ENCODE results near the gene ZMIZ1.

The ZMIZ1 gene

DNA sequence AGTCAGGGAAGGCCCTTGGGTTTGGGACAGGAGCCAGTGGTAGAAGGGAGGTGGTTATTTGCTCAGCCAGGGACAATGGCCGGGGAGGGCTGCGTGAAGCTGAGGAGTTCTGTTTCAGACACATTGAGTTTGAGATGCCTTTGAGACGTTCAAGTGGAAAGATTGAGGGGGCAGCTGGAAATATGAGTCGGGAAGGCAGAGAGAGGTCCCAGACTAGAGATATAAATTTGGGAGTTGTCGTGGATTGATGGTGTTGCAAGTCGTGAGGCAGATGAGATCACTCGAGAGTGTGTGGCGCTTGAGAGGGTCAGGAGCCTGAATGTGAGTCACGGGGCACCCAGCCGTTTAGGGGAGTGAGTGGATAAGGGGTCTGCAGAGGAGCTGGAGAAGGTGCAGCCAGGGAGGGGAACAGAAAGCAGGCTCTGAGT, 73.3 kb downstream of the ZMIZ1 start:
- DNase-seq: peak; percentile 33

DNA sequence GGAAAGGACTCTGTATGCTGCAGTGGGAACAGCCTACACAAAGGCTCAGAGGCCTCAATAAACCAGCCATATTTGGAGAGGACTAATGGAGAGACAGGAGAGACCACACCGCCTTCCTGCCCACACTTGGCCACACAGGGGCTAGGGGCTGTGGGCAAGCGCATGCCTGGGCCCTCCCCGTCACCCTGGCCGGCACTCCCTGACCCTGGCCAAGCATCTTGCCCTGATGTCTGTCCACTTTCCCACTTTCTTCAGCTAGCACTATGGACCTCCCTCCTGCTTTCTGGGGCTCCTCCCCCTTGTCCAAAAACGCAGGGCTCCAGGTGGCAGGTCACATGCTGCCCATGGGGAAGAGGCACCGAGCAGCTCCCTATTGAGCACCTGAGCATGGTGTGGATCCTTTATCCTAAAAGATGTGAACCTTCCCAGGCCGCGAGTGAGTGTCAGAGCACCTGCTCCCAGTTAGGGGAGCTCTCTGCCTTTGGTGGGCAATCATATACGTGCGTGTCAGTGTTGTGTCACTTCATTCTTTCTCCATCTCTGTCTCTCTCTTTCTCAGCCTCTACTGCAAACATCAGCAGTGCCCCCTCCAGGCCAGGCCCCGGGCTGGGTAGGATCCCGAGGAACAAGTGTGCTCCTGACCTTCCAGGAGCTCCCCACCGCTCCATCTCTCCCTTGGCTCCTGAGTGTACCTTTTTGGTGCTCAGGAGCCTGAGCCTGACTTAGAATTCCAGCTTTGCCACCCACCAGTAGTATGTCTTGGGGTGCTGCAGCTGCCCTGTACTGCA, 74.0 kb downstream of the ZMIZ1 start:
- no peak for DNase-seq

DNA sequence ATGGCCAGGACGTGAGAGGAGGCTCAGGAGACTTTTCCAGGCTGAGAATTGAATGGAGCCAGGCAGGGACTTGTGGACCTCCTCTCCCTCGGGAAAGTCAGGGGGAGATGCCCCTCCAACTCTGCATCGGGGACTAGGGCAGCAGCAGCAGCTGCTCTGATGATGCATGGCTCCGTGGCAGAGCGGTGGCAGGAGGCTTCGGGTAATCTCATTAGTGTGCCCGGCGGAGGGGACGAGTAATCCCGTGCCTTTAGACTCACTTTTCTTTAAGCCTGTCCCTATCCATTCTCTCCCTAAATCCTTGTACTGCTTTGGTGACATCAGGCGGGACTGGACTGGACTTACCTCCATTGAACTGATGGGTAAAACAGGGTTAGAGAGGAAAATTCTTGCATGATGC, 75.1 kb downstream of the ZMIZ1 start:
- DNase-seq: no peak

DNA sequence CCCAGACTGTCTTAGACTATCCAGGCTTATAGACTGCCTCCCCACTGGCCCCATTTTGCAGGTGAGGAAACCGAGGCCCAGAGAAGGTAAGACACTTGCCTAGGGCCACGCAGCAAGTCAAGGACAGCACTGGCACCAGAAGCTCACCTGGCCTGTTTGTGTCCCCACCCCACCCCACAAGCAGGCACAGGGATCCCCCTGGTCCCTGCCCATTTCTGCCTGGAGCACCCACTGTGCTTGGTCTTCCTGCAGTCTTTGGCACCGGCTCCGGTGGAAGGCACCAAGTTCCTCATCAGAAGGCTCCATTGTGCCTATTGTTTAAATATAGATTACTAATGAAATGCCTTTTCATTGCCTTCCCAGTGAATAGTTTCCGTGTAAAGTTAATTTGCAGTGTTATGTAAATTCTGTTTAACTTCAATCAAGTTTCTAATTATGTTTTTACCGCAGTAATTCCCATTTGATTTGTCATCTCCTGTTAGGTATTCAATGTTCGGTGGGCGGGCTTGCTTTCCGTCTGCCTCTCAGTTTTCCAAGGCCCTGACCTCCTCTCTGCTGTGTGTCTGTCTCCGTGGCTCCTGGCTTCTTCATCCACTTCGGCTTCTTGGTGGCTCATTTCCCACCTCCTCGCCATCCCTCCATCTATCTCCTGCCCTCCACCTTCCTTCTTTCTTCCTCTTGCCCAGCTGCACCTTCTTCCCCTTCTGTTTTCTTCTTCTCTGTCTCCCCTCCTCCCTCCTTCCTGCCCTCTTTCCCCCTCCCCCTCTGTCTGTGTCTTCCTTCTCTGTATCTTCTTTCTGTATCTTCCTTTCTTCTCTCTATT, 75.8 kb downstream of the ZMIZ1 start:
- no peak for DNase-seq

DNA sequence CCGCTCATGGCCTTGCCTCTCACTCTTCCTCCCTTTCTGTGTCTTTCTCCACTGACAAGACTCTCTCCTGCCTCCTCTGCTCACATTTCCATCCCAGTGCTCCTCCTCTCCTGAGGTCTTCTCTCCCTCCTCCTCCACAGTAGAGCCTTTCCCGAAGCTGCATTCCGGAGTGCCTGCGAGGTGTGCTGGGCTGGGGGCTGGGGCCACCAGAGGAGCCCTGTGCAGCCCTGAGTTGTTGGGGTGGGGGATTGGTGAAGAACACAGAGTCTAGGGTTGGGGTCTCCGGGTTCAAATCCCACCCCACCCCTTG, 76.4 kb downstream of the ZMIZ1 start:
- DNase-seq: no peak

DNA sequence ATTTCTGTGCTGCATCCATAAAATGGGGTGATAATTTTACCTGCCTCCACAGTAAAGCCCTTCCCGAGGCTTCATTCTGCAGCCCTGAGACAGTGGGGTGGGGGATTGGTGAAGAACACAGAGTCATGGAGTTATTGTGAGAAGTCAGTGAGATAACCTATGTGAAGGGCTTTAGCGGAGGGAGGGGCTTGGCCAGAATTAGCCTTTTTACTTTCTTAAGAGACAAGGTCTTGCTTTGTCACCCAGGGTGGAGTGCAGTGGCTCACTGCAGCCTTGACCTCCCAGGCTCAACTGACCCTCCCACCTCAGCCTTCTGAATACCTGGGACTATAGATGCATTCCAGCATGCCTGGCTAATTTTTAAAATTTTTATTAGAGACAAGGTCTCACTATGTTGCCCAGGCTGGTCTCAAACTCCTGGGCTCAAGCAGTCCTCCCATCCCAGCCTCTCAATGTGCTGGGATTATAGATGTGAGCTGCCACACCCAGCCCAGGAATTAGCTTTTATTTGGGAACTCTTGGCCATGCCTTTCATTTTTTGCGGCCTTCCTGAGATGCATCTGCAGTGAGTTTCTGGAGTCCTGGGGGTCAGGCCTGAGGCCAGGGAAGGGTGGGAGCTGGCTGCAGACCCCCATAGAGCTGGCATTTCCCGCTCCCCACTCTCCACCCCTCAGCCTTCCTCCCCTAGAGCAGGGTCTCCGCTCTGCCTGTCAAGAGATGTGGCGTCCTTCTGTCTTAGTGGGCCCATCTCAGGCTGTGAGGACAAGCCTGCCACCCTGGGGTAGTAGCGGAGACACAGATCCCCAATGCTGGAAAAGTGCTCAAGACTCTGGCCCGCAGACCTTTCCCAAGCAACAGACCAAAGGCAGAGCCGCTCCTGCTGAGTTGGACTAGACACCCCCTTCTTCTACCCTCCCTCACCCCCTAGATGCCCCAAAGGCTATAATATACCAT, 77.0 kb downstream of the ZMIZ1 start:
- no peak for DNase-seq

DNA sequence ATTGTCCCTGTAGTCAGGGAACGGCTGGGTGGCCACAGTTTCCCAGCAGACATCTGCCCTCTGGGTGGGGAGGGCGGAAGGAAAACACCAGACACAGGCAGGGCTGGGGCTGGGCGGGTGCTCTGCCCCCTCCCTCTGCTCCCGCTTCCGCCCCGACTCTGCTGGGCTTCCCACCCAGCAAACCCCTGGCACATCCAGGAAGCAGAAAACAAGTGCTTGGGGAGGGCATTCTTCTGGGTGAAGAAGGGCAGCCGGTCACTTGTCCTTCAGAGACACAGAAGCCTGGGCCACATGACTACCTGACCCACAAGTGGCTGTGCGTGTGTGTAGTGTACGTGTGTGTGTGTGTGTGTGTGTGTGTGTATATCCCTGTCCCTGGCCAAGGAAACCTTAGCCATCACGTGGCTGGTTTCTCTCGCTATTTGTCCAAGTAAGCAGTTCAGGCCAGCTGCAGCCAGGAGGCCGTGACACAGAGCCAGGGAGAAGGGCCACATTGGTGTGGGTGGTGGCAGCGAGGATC, 77.9 kb downstream of the ZMIZ1 start:
- peak; percentile 69 for DNase-seq

DNA sequence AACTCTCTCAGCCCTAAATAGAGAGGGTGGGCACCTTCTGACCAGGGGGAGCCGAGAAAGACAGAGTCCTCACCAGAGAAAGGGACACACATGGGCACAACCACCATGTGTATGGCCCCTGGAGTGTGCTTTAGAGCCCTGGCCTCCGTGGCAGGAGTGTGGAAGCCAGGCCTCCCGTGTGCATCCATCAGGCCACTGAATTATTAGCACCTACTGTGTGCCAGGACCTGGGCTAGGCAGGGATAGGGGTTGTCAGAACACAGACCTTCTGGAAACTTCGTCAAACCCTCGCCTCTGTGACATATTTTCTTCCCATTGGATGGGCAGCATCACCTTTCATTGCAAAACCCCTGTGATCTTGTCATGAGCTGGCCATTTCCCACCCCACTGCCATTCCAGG, 78.5 kb downstream of the ZMIZ1 start:
- DNase-seq: no peak

DNA sequence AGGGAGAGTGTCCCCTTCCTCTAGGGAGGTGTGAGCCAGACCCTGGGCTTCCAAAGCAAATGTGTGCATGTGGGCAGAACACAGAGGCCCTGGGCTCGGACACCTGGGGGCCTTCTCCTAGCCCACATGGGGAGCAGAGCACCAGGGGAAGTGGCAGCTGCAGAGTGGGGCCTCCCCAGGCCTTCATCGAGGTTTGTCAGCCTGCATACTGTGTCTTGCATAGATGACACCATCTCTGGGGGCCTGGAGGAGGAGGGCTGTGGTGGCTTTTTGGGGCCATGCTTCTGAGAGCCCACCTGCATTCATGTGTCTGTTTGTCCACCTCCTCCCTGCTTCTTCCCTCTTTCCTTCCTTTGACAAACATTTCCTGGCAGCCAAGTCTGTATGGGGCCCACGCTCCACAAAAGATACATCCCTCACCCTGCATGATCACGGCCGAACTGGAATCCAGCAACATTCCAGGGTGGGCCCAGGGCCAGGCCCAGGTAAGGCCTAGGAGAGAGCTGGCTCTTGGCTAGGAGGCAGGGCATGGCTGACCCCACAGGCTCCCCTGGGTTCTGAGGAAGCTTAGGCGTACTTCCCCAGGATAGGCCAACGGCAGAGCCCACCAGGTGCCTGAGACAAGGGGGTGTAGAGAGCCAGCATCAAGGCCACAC, 79.2 kb downstream of the ZMIZ1 start:
- no peak for DNase-seq

DNA sequence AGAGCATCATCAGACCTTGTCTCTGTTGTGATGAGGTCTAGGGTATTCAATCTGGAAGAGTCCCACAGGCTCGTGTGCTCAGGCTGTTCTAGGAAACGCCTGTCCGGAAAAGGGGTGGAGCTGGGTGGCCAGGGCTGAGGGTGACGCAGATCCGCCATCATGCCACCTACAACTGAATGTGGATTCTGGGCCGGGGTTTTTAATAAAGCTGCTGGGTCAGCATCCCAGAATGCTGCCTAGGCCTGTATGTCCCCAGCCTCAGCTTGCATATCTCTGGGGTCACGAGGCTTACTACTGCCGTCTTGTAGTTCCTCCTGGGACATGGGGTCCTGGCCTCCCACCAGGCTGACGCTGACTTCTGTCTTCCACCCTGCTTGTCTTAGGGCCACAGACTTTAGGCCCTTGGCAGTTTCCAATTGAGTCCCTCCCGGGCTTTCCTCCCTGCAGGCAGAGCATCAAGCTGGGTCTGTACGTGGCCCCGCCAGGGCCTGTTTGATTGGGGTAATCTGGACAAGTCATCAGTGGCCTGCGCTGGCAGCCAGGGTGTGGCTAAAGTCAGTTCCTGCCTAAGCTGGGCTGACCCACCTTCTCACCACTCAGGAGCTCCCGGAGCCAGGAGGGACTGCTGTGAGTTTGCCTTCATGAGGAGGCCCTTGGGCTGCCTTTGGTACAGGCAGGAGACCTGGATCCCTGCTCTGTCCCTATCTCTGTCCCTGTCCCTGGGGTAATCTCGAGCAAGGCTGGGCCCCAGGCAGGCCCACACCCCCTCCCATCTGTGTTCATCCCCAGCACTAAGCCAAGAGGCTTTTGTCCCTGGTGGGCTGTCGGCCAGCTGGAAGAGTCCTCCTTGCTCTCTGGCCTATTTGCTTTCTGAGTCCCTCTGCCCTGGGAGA, 79.9 kb downstream of the ZMIZ1 start:
- peak; percentile 32 for DNase-seq

DNA sequence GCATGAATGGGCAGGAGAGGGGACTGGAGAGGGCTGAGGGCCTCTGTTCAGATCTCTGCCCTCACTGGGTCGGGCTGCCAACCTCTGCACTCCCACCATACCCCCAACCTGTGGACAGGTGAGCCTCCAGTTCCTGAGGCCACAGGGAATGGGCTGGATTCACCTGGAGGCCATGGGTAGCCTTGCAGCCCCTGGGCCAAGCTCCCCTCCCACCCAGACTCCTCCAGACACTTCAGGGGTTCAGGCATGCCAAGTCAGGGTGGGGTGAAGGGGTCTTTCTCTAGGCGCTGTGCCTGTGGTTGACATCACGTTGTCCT, 80.5 kb downstream of the ZMIZ1 start:
- DNase-seq: no peak

DNA sequence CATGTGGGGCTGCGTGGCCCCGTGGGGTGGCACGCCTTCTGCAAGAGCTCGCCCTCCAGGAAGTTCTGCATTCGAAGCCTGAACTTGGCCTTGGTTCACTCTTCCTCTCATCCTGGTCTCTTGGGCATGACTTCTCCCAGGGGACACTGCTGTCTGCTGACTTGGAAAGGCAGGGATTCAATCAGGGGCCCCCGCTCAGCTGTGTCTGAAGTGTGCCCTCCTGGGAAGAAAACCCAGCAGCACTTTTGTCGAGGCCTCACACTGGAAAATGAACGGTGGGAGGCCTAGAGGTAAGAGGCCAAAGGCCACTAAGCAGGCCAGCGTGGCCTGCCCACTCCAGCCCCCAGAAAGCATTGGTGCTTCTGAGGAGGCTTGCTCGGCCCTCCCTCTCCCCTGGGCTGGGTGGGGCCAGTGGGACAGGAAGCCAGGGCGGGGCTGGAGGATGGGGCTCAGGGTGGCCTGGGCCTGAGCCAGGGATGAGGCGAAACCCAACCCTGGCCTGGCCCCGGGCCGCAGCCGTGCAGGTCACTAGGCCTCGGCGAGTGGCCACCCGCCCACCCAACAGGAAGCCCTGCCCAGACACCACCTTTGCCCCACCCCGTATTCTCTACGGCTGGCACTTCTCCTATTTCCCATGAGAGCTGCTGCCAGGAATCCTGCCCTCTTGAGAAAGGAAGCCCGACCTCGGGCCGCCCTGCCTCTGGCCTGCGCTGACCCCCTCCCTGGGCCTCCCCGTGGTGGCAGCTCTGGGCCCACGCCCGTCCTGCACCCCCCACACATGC, 81.1 kb downstream of the ZMIZ1 start:
- DNase-seq: peak; percentile 47

DNA sequence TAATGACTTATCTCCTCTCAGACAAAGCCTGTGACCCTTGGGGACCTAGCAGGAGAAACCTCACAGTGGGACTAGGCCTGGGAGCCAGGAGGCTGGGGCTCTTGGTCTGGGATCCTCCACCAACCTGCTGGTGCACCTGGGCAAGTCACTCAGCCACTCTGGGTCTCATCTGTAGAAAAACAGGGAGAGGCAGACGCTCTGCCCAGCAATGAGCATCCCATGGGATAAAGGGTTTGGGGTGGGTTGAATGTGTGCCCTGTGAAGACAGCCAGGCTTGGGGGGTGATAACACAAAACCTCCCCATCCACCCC, 81.6 kb downstream of the ZMIZ1 start:
- no peak for DNase-seq

DNA sequence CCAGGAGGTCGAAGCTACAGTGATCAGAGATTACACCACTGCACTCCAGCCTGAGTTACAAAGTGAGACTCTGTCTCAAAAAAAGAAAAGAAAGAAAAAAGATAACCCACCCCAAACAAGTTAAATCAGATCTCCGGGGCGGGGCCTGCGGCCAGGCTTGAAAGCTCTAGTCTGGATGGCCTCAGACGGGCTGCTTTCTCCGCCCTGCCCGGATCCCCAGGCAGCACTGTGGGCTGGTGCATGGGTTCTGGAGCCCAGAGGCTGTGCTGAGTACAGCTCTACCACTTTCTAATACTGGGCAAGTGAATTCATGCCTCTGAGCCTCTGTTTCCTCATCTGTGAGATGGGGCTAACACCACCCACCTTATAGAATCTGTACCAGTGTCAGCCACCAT, 83.7 kb downstream of the ZMIZ1 start:
- no peak for DNase-seq

DNA sequence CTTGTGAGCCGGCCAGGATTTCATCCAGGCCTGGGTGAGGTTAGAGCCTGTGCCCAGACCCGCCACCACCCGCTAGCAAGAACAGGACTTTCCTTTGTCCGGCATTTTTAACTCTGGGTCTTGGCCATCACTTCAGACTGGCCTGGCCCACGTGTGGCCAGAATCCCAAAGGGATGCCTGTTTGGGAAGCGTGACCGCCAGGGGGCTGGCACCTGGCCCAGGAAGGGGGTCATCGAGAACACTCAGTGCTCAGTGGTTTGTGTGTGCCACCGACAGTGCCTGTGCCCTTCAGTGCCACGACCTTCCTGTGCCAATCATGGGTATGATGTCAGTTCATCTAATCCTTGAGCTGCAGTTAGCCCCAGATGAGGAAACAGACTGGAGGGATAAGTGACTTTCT, 85.0 kb downstream of the ZMIZ1 start:
- no peak for DNase-seq

DNA sequence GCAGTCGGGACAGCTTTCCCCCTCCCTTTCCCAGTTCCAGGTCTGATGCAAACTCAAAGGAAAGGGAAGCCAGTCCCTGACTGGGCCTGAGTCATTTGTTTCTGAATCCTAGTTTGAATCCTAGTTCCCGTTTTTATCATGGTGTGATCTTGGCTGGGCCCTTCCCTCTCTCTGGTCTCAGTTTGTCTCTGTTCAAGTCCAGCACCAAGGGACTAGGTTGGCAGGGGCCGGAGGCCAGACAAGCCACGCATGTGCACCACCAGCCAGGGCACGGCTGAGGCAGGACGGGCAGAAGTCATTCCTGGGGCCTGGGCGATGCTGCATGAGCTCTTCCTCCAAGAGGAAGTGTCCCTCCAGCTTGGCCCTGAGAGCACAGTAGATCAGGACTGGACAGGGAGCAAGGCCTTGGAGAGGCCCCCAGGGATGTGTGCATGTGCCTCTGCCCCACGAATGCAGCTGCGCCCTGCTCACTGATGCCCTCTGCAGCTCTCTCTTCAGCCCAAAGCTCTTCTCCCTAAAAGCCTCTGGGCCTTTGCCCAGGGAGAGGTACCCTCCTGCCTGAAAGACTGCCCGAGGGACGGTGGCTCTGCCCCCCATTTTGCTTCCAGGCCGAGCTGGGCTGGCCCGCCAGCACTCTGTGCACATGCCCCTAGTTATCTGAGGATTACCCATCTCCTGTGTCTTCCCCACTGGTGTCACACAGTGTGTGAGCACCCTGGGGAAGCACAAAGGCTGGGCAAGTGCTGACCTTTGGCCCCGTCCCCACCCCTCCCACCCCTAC, 86.7 kb downstream of the ZMIZ1 start:
- no peak for DNase-seq

DNA sequence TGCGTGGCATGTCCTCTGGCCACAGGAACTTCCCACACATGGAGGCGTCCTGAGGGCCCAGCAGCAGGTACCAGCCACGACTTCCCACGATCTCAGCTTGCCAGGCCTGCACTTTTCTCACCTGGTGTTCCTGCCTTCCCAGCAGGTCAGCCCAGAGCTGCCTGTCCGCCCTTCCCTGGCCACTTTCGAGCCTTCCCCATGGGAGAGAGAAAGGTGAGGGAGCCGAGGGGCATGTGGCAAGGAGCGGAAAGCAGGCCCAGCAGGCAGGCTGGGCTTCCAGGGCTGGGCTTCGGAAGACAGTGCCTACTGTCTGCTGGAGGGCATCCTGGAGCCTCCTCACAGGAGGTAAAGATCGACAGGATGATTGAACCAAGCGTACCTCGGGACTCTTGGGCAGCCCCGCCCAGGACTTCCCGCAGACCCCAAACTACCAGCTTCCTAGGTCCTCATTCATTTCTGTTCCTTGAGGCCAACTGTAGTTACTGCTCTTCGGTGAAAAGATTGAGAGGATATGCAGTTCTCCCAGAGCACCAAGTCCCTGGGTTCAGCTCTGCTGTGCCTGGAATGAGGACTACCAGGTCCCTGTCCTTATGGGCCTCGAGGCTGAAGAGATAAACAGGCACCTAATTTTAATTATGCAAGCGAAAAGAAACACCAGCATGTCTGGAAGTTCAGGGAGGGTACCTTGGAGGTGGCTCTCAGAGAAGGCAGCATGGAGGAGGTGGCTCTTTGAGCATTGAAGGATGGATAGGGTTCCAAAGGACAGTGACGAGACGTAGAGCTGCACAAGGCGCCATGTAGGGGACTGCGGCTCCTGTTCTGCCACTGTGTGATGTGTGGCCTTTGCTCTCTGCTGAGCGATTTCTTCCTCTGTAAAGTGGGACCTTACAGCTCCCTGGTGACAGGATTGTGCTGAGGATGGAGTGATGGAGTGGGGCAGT, 87.8 kb downstream of the ZMIZ1 start:
- no peak for DNase-seq

DNA sequence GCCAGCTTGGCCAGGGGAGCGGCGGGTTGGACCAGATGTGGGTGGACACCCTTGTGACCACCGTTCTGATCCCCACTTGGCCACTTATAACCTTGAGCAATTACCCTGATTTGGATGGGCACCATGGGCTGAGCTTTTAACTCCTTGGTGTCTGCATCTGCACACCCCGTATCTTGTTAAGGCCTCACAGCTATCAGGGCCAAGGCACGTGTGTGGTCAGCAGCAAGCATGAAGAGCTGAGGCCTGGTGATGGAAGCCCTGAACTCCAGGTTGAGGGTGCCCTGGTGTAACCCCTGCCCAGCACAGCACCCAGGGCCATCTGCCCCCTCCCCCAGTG, 89.2 kb downstream of the ZMIZ1 start:
- no peak for DNase-seq

DNA sequence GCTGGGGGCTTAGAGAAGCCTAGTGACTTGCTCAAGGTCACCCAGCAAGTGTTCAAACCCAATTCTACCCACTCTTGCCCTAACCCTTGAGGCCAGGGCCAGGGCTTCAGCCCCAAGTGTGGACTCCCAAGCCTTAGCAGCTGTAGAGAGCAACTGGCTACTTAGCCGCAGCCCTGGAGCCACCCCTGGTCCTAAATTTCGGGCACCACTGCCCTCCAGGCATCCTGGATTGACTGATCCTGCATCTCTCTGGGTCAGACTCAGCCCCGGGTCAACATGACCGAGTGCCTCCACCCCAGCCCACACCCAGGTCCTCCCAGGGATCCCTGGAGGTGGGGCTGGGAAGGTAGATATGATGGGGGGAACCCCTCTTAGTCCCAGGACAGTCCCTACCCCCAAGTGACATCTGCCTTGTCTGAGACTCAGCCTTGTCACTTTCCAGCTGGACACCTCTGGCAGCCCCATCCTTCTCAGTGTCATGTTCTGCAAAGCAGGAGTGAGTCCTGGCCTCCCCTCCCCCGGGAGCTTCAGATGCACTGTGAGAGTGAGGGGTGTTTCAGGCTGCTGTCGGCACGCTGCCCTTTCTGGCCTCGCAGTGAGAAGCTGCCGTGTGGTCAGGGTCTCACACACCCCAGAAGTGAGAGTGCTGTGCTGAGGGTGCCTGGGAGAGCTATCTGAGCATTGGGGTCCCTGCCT, 89.8 kb downstream of the ZMIZ1 start:
- DNase-seq: no peak
